WI38 (cell line): ENCODE measurements around the gene KRT6A.

Experiments
- H3K4me3 ChIP-seq: 2 replicates; pipeline ENCODE4 v1.5.1; 2011; ENCODE audit warnings: low read depth, mild to moderate bottlenecking, control low read depth, low read length
- CTCF ChIP-seq: IDR thresholded peaks from 2 replicates; pipeline ENCODE4 v1.5.1; 2012; ENCODE audit warnings: low read depth, mild to moderate bottlenecking, control low read depth, low read length

Gene KRT6A

GRCh38 chr12:52499806-52500560 is 6.9 kb upstream of the KRT6A start:
- no peak overlapping the region for H3K4me3 ChIP-seq
- no peak for TF ChIP-seq CTCF

GRCh38 chr12:52498946-52499345 is 5.9 kb upstream of the KRT6A start:
- TF ChIP-seq CTCF, result no peak
- H3K4me3 ChIP-seq, result no peak overlapping the region

GRCh38 chr12:52497975-52498374 is 4.9 kb upstream of the KRT6A start:
- no peak for TF ChIP-seq CTCF
- H3K4me3 ChIP-seq, result no peak overlapping the region

- H3K4me3 ChIP-seq, result no peak overlapping the region
These were observed 3.6 kb upstream of the KRT6A start for GRCh38 chr12:52496590-52497071.

GRCh38 chr12:52496054-52496453 is 3.0 kb upstream of the KRT6A start:
- no peak for TF ChIP-seq CTCF
- H3K4me3 ChIP-seq, result no peak overlapping the region

More at GRCh38 chr12:52496590-52497071, 3.6 kb upstream of the KRT6A start:
- no peak for TF ChIP-seq CTCF

- H3K4me3 ChIP-seq, result no peak overlapping the region
- no peak for TF ChIP-seq CTCF
These were observed 2.3 kb upstream of the KRT6A start for GRCh38 chr12:52495389-52495788.

- H3K4me3 ChIP-seq, result no peak overlapping the region
- TF ChIP-seq CTCF, result no peak
These were observed 1.5 kb upstream of the KRT6A start for GRCh38 chr12:52494518-52494917.
